SH-SY5Y (cell line): Measurements from ENCODE around the gene SCAF8.

Experiments
- GATA2 ChIP-seq: IDR thresholded peaks from 2 replicates; pipeline ENCODE4 v1.6.1; 2011; ENCODE audit warnings: mild to moderate bottlenecking, low read depth, low read length
- GATA3 ChIP-seq: IDR thresholded peaks from 2 replicates; pipeline ENCODE4 v1.6.1; 2011; ENCODE audit warnings: low read depth, mild to moderate bottlenecking, low read length, moderate library complexity

DNA sequence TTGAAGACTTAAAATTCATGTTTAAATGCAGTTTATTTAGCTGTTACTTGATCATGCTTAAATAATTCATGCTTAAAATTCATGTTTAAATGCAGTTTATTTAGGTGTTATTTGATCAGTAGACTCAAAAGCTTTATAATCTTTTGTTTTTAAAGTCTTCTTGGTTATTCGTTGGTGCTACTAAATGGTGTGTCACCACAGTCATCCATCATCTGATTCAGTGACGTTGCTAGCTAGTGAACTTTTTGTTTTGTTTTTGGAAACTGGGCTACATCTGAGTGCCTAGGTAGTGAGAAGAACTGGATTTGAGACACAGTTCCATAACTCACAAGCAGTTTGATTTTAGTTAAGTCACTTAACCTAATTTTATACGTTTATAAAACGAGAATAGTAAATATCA, 20.9 kb downstream of the SCAF8 start:
- no peak for TF ChIP-seq GATA2
- TF ChIP-seq GATA3, result no peak
